GM18499 (cell line): ENCODE data around the gene CCDC175.

Experiments
- ATAC-seq: cut with Tn5 transposase; IDR thresholded peaks from one replicate; pipeline ENCODE4 v1.9.1; 2021; ENCODE audit warnings: moderate number of reproducible peaks; ENCODE audit not compliant: insufficient read depth, unreplicated experiment

The CCDC175 gene

GRCh38 chr14:59576332-59577294 is at the start of gene CCDC175:
Gene CCDC175 (minus strand): TSS chr14:59576812. CDS start chr14:59576775, 37 bp downstream.
- ATAC-seq, result peak; percentile 81

GRCh38 chr14:59622631-59623030 is 46.0 kb upstream of the CCDC175 start:
- ATAC-seq, result no peak

DNA sequence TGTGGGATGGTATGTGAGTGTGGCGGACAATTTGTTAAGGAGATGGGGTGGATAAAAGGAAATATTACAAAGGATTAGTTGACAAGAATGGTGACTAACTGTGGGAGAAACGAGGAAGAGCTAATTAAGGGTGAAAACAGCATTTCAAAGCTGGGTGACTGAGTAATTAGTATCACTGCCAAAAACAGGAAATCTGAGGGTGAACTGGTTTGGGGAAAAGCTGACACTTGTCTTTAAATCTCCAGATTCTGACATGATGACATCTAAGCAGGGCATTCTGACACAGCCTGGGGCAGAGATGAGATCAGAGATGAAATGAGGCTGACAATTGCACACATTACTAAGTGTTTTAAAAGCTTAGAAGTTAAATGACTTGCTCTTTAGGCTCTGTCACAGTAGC is 42.4 kb upstream of the CCDC175 start:
- ATAC-seq, result no peak

DNA sequence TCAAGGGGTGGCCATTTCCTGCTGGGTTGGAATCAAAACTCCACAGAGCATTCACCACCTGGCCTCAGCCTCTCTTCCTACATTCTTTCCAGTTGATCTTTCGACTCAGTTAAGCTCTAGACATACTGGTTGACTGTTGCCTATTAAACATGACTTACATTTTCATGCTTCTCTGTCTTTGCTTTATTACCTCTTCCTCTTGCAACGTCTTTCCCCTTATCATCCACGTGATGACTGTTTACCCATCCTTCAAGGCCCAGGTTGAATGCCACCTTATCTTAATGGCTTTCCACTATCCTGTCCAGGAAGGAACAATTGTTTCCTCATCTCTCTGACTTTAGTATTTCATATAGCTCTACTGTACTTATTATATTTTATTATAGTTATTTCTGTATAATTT is 24.4 kb upstream of the CCDC175 start:
- no peak for ATAC-seq

DNA sequence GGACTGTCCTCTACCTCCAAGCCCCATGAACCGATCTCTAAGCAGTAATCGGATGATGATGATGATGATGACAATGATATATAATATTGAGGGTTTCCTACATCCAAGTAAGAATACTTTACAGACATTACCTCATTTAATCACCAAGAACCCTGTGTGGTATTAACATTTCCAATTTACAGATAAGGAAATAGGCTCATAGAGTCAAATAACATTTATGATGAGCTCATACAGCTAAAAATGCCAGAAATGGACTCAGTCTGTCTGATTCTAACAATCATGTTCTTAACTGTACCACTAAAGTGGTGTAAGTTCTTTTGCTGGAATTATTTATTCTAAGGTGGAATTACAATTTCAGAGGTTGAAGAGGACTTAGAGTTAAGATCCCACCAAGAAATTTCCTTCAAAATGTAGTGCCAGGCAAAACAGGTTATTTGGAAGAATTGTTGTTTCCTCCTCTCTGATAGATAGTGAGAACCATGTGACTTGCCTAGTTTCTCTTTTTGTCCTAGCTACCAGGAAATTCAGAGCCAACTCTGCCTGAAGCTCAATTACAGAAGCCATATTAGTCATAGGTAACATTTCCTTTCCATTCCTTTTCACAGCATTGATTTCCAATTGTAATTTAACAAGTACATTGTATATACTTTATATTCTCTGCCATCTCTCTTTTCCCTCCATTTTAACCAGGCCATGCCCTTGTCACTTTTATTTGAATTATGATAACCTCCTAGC is 23.8 kb upstream of the CCDC175 start:
- ATAC-seq, result no peak

DNA sequence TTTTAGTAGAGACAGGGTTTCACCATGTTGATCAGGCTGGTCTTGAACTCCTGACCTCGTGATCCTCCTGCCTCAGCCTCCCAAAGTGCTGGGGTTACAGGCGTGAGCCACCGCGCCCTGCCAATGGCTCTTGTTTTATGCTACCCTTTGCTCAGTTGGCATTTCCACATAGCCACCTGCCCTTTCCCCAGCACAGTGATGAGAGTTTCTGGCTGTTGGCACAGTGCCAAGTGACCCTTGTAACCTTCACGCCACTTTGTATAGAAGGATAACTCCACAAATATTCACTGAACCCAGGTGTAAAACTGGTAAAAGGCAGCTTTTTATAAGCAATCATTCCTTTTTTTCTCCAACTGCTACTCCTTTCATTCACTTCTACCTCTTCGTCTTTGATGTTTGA is 18.5 kb upstream of the CCDC175 start:
- no peak for ATAC-seq

DNA sequence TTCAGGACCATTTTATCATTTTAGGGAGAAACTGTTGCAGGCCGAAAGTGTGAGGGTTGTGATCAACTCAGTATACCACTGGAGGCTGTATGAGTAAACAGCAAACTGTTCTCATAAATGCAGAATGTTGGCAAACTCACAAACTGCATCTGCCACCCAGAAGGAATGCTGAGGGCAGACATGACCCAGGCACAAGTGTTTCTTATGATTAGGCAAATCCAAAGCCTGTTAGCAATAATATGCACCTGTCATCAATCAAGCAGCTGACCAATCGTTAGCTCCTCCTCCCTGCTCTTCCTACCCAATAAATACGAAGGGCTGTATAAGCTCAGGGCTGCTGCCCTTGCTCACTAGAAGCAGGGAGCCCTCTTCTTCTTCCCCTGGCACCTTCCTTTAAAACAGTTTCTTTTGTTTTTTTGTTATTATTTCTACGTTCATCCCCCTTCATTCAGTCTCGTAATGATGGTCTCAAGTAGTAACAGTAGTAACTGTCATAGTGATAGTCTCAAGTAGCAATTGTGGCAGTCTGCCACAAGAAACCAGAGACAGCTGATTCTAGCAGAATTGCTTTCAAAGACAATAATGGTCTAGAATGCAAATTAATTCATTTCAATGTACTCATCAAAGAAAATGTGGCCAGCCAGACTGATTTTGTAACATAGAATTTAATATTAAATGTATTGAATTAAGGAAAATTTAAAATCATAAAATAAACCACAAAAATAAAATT is 15.2 kb upstream of the CCDC175 start:
- no peak for ATAC-seq

- ATAC-seq, result no peak
These were observed 11.5 kb upstream of the CCDC175 start for GRCh38 chr14:59588101-59588500.

- ATAC-seq, result no peak
These were observed 9.4 kb upstream of the CCDC175 start for GRCh38 chr14:59585891-59586554.

DNA sequence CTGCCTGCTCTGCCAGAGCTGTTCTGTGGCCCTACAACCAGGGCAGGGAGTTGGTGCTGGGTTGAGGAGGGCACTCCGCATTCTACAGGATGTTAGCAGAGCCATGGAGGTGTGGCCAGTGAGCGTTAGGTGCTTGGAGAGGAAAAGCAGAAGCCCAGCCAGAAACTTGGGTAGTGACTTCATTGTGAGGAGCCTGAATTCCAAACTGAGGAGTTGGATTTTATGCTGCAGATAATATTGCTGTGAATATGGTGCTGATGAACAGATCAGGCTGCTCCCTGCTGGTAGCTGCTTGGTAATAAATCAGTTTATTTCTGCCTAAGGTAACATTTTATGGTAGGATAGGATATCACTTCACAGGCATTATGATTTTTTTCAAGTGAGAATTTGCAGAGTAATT is 7.1 kb upstream of the CCDC175 start:
- no peak for ATAC-seq

DNA sequence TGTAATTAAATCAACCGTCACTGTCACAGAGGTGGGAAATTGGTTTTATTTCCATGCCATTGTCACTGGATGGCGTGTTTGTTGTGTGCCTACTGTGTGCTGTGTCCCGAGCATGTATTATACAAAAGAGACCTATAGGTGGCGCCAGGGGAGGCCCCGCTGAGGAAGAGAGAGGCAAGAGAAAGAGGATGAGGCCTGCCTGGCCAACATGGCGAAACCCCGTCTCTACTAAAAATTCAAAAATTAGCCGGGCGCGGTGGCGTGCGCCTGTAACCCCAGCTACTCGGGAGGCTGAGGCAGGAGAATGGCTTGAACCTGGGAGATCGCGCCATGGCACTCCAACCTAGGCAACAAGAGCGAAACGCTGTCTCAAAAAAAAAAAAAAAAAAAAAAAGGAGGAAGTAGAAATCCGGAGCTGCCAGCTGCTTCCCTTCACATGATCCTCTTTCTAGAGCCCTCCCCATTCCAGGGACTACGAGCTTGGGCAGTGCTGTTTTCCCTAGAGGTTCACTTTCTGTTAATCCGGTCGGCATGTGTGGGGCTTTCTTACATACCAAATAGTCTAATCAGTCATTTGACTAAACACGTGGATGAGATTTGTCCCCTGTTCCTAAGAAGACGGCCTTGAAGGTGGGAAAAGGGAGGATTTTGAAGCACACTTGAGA is 6.4 kb upstream of the CCDC175 start:
- no peak for ATAC-seq

- ATAC-seq, result no peak
These were observed 5.5 kb upstream of the CCDC175 start for GRCh38 chr14:59582161-59582560.

- no peak for ATAC-seq
These were observed 4.3 kb upstream of the CCDC175 start for GRCh38 chr14:59580911-59581310.

GRCh38 chr14:59570122-59570521 is 6.5 kb downstream of the CCDC175 start:
- ATAC-seq, result no peak

DNA sequence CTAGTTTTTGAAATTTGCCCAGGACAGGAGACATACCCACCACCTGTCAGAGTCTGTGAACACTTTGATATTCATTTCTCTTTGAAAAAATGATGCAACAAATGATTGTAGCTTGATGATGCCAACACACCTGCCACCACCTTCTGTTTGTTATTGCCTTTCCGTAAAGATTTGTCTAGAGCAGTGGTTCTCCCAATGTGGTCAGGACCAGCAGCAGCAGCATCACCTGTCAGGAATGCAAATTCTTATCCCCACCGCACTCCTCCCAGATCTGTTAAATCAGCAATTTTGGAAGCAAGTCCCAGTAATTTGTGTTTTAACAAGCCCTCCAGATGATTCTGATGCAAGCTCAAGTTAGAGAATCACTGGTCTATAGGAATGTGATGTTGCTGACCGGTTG is 9.9 kb downstream of the CCDC175 start:
- no peak for ATAC-seq

- no peak for ATAC-seq
These were observed 10.3 kb downstream of the CCDC175 start for GRCh38 chr14:59566296-59566695.

DNA sequence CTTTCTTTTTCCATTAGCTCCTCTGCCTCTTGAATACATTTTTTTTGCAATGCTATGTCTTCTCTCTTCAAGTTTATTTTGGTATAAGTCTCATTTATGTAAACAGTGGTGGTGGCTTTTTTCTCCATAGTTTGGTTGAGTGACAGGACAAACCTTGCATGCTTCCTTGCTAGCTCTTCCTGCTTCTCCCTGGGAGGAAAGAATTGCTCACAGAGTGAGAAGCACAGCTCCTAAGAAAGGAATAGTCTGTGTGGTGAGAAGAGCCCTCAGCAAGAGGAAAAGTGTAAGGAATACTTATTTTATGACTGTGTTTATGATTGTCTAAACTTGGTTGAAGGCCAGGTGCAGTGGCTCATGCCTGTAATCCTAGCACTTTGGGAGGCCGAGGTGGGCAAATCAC is 11.5 kb downstream of the CCDC175 start:
- ATAC-seq, result no peak

DNA sequence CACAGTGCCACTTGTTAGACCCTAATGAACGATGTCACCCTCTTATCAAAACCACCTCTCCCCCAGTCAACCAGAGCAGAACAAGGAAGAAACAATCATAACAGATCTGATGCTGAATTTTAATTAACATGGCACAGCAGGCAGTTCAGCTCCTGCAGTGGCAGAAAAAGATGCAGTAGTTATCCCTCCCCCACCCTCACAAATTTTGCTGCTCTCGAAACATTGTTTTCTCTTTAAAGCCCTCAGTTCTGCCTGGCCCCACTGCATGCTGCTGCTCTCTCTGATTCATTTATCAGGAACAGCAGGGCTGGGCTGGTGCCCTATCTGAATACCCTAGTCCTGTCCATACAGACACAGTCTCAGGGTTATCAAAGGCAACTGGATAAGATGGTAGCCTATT is 12.2 kb downstream of the CCDC175 start:
- ATAC-seq, result no peak

DNA sequence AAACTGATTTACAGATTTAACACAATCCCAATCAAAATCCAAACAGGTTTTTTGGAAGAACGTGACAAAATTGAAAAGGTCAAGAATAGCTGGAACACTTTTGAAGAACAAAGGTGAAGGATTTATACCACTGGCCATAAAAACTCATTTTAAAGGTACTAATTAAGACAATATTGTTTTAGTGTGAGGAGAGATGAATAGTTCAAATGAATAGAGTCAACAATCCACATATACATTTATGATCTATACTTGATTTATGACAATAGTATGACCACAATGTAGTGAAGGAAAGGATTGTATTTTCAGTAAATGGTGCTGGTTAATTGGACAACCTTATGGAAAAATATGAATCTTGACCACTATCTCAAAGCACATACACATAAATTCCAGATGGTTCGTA is 29.3 kb downstream of the CCDC175 start:
- no peak for ATAC-seq

DNA sequence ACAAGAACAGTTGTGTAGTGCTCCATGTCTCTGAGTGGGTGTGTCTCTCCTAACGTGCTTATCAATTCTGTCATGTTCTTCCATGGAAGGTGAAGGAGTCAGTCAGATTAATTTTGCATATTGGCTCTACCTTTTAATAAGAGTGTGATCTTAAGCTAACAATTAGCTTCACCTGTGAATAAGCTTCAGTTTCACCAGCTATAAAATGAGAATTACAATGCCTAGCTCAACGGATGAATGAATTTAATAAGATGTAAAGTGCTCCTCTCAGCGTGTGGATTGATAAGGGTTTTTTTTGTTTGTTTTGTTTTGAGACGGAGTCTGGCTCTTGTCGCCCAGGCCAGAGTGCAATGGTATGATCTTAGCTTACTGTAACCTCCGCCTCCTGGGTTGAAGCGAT is 32.7 kb downstream of the CCDC175 start:
- no peak for ATAC-seq
